GM18907 (cell line): ENCODE measurements around the gene LGMN.
A peak's percentile ranks its signal among the peaks of the same experiment; 100 is the strongest.
"Not testable (repeated sequence)": the region's sequence is repeated elsewhere in the genome, so short reads cannot be mapped to it uniquely, and the experiment has no call there.

Source experiments
- ATAC-seq: cut with Tn5 transposase; IDR thresholded peaks from one replicate; pipeline ENCODE4 v1.9.1; 2021; ENCODE audit warnings: mild to moderate bottlenecking, moderate library complexity; ENCODE audit not compliant: unreplicated experiment

LGMN gene

GRCh38 chr14:92763666-92764631 lies 15.5 kb upstream of the LGMN start:
- not testable (repeated sequence) for ATAC-seq

GRCh38 chr14:92760524-92760805 lies 12.0 kb upstream of the LGMN start:
- no peak for ATAC-seq

- ATAC-seq, result peak; percentile 38
Measured at GRCh38 chr14:92759679-92760523, 11.5 kb upstream of the LGMN start.

GRCh38 chr14:92759300-92759678 lies 10.9 kb upstream of the LGMN start:
- peak; percentile 45 for ATAC-seq

- no peak for ATAC-seq
Measured at GRCh38 chr14:92756446-92756845, 8.0 kb upstream of the LGMN start.

DNA sequence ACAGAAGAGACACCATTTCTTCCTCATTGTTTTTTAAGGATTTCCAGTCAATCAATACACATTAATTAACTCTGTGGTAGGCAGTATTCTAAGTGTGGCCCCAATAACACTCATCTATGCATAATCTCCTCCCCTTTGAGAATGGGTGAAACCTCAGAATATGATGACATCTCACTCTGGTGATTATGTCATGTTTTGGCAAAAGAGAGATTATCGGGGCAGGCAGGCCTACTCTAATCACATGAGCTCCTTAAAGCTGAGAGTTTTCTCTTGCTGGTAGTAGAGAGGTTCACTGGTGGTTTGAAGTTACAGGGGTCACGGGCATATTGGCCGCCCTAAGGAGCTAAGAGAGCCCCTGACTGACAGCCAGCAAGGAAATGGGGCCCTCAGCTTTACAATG lies 7.1 kb upstream of the LGMN start:
- ATAC-seq, result no peak

DNA sequence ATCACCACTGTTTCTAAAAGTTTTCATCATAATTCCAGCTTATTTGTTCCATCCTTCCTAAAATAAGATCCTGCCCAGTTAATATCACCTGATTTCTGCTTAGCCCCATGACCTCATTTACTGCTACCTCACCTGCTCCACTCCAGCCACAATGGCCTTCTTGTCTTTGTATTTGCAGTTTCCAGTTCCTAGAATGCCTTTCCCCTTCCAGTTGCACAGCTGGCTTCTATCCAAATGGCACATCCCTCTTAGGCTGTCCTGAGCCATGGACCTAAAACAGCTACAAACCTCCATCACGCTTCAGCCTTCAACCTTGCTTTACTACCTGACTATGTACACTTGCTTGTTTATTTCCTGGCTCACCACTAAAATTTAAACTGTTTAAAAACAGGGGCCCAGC lies 6.5 kb upstream of the LGMN start:
- no peak for ATAC-seq

DNA sequence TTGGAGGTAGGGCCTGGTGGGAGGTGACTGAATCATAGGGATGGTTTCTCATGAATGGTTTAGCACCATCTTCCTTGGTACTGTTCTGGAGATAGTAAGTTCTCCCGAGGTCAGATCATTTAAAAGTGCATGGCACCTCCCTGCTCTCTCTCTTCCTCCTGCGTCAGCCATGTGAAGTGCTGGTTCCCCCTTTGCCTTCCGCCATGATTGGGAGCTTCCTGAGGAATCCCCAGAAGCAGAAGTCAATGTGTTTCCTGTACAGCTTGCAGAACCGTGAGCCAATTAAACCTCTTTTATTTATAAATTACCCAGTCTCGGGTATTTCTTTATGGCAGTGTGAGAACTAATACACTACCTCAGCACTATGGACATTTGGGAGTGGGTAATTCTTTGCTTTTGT lies 4.8 kb upstream of the LGMN start:
- no peak for ATAC-seq

- no peak for ATAC-seq
Measured at GRCh38 chr14:92751819-92752218, 3.4 kb upstream of the LGMN start.

GRCh38 chr14:92750994-92751400 lies 2.6 kb upstream of the LGMN start:
- no peak for ATAC-seq

DNA sequence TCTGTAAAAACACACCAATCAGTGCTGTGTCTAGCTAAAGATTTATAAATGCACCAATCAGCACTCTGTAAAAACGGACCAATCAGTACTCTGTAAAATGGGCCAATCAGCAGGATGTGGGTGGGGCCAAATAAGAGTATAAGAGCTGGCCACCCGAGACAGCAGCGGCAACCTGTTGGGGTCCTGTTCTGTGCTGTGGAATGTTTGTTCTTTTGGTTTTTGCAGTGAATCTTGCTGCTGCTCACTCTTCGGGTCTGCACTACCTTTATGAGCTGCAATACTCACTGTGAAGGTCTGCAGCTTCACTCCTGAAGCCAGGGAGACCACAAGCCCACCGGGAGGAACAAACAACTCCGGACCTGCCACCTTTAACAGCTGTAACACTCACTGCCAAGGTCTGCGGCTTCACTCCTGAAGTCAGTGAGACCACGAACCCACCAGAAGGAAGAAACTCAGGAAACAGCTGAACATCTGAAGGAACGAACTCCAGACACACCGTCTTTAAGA lies 1.8 kb upstream of the LGMN start:
- ATAC-seq, result not testable (repeated sequence)

DNA sequence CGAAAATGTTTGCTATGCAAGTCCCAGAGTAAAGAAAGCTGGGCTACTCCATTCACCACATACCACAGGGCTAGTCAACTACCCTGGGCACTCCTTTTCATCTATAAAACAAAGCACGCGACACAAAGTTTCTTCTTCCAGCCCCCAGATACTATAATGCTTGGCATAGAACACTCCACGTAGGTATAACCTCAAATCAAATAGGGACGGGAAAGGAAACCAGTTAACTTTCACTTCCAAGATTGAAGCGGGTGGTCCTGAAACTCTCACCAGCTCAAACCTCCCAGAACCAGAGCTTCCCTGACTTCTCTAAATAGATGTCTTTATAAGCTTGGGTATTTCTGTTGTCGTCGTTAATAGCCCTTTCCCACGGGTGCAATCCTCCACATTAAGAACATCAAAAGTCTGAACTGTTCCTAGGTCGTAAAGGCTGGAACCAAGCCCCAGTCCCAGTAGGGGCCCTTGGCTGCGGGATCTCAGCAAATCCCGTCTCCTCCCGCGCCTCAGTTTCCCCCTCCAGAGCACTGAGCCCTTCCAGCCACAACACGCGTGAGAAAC lies 647 bp downstream of the LGMN start:
- ATAC-seq, result no peak

- no peak for ATAC-seq
Measured at GRCh38 chr14:92744198-92744597, 4.2 kb downstream of the LGMN start.

- ATAC-seq, result no peak
Measured at GRCh38 chr14:92740440-92740839, 8.0 kb downstream of the LGMN start.

DNA sequence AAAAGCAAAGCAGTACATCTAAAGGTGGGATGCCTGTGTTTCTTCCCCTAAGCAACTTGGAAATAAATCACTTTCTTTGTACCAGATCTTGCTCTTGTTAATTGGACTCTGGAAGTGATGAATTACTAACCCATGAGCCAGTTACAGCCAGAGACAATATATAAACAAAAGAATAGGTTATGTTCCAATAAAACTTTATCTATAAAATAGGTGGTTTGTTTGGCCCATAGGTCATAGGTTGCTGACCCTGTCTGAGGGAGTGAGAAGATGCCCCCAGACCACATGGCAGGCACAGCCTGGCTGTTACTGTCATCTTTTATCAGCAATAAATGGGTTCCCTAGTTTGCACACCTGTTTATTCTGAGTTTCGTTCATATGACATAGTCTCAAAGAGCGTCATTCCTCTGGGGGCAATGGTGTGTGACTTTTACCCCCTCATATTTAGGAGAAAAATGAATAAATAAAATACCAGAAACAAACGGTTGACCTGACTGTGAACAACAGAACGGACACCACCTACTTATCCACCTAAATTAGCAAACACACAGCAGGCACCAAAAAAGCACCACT lies 10.7 kb downstream of the LGMN start:
- no peak for ATAC-seq

GRCh38 chr14:92737206-92737605 lies 11.2 kb downstream of the LGMN start:
- no peak for ATAC-seq

DNA sequence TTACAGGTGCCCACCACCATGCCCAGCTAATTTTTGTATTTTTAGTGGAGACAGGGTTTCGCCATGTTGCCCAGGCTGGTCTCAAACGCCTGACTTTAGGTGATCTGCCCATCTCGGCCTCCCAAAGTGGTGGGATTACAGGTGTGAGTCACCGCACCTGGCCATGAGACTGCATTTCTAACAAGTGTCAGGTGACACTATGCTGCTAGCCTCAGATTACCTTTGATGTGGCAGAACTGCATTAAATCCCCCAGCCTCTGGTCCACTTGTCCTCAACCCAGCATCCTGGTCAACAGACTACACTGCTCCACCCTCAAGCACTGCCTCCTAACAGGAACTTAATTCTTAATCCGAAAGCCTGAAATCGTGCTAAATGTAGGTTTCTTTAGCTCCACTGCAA lies 13.1 kb downstream of the LGMN start:
- no peak for ATAC-seq

DNA sequence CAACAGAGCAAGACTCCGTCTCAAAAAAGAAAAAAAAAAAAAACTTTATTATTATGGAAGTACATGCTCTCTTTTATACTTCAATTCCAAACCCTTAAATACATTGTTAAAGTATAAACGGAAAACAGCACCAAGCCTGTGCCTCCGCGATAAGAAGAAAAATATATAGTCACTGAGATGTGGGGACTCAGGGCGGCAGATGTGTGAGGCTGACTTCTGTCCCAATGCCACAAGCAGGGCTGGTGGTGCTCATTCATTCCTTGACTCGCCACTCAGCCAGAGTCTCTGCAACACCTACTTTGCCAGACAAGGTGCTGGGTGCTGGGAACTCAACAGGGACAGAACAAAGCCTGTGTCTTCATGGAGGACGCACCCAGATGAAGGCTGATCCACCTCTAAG lies 13.8 kb downstream of the LGMN start:
- no peak for ATAC-seq

DNA sequence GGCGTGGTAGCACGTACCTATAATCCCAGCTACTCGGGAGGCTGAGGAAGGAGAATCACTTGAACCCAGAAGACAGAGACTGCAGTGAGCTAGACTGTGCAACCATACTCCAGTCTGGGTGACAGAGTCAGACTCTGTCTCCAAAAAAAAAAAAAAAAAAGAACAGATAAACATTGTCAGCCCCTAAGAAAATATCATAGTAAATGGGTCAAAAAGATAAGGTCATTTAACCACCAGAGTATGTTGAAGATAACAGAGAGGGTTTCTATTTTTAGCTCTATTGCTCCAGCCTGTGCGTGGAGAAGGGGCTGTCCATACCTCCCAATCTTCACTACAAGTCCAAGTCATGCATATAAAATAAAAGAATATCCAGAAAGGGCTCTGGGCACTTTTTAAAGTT lies 15.4 kb downstream of the LGMN start:
- no peak for ATAC-seq

DNA sequence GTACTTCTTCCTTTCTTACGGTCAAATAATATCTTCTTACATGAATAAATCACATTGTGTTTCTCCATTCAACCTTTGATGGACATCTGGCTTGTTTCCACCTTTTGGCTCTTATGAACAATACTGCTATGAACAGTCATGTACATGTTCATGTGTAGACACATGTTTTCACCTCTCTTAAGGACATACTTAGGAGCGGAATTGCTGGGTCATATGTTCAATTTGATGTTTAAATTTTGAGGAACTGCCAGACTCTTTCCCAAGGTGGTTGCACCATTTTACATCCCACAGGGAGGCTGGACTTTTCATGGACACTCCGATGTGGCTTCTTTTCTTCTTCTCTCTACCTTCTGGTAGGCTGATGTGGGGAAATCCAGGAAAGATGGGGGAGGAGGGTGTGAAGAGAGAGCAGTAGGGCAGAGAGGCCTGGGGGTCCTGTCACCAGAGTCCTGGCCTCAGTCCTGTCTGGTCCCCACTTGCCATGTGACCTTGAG lies 16.8 kb downstream of the LGMN start:
- no peak for ATAC-seq
